Cardiac septum (tissue), 1 donor: ENCODE data around the gene GRIK5. TPM values are rescaled to one million over a fixed set of nuclear protein-coding genes. Genes with fewer than 3 reads are reported as not detected.
"Not testable (repeated sequence)": the region's sequence is repeated elsewhere in the genome, so short reads cannot be mapped to it uniquely, and the experiment has no call there.

Source experiments
- DNase-seq: peaks from one replicate; pipeline ENCODE4 v3.0.0-alpha.2; 2020; ENCODE audit warnings: low spot score
- intact Hi-C: fragments of 100-400 bp; cut with DNase I; formaldehyde crosslinking; loops from one replicate; pipeline ENCODE4 v1.14.0; 2022
- total RNA-seq: library from RNA; stranded (reverse); fragmentation: NEBNext Ultra II Directional; extraction: Animal tissue kit (Norgen Biotek cat#: 25700); gene quantifications from one replicate; pipeline ENCODE4 v1.2.1, GENCODE V29; 2021
- donor health status: DM: no; HTN: no; CAD: no.

GRIK5 gene
- total RNA-seq, 1 donor from 2014 or later, result 4.6 TPM

DNA sequence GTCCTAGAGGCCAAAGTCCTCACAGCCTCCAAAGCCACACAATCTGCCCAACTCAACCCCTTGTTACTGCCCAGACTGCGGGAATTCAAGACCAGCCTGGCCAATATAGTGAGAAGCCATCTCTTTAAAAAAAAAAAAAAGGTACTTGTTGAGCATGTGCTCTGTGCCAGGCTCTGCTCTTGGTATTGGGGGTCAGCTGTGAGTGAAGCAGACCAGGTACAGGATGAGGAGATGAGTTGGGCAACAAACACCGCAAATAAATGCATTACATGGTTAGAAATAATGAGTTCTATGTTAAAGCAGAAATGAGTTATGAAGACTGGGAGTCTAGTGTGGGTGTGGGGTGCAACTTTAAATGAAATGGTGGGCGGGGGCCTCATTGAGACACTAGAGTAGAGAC is 9.9 kb downstream of the GRIK5 start:
- intact Hi-C loops, result no loop called here

DNA sequence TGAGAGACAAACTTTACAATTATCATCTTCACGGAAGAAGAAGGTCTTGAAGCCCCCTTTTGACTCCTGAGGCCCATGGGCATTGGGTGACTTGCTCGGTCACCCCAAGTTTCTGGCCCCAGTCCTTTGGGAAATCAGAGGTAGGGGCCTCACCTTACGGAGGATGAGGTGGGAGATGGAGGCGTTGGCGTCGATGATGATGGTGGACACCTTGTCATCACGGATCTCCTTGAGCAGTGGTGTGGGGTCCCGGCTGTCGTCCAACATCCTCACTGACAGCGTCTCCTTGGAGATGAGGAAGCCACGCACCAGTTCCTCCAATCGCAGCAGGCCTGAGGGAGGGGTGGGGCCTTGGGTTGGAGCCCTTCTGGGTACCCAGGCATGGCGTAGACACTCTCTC is 10.8 kb downstream of the GRIK5 start:
- intact Hi-C loops, result no loop called here
- no peak for DNase-seq

More for the DNA sequence above, 9.9 kb downstream of the GRIK5 start:
- DNase-seq, result no peak

- intact Hi-C loops, result no loop called here
These were observed 12.2 kb downstream of the GRIK5 start for GRCh38 chr19:42057846-42058245.

GRCh38 chr19:42054205-42054604 is 15.8 kb downstream of the GRIK5 start:
- intact Hi-C loops, result no loop called here
- no peak for DNase-seq

More at GRCh38 chr19:42057846-42058245, 12.2 kb downstream of the GRIK5 start:
- no peak for DNase-seq

DNA sequence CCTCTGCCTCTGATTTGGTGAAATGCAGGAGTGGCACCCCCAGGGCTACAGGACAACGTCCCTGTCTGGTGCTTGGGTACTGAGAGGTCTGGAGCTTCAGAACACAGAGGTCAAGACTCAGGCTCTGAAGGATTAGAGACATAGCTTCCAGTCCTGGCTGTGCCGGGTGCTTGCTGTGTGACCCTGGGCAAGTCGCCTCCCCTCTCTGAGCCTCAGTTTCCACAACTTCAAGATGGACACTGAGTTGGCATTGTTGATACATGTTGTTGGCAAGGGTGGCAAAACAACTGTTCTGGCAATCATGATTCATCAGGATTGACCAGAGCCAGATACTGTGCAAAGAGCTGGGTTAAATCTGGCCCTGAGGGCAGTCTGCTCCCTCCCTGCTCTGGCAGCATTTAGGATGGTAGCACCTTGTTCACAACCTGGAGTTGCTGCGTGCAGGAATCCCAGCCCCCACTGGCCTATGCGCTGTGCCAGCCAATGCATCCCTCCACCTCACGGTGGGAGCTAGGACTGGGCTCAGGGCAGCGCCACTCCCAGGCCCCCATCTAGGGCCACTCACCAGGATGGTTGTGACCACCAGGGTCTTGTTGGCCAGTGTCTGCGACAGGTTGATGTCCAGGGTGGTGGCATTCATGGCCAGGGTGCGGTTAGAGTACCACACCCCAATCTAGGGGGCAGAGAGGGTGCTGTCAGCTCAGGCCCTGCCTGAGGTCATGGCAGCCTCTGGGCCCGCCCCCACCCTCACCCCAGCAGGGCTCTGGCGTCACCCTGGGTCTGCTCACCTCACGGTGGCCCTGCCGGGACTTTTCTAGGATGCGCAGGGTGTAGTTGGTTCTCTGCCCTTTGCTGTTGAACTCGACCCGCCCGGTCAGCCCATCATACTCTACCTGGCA is 16.7 kb downstream of the GRIK5 start:
- no peak for DNase-seq
- intact Hi-C loops, result no loop called here

- no peak for DNase-seq
- intact Hi-C loops, result no loop called here
These were observed 17.7 kb downstream of the GRIK5 start for GRCh38 chr19:42052241-42052863.

GRCh38 chr19:42051166-42052115 is 18.6 kb downstream of the GRIK5 start:
- DNase-seq, result no peak
- intact Hi-C loops, result no loop called here

DNA sequence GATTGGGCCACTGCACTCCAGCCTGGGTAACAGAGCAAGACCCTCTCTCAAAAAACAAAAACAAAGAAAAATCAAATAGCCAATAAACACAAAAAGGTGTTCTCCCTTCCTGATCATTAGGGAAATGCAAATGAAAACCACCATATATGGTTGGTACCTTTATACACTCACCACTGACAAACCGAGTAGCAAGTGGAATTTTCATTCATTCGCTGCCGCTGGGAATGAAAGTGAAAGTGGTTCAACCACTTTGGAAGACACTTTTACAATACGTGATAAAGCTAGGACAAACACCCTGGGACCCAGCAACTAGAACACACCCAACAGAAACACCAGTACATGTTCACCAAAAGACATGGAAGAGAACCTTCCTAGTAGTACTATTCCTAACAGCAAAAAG is 21.0 kb downstream of the GRIK5 start:
- intact Hi-C loops, result no loop called here
- no peak for DNase-seq

DNA sequence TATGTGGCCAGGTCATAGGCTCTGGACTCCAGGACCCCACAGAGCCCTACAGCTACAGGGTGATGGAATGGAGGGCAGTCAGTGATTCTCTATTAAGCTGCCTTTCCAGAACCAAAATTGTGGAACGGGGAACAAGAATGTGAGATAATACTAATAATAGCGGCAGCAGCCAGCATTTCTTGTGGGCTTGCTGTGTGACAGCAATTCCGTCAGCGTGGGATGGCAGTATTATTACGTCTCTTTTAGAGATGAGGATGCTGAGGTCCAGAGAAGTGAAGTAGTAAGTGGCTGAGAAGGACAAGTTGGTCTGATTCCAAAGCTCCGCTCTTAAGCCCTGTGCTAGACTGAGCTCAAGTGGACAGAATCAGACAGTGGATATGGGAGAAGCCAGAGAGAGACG is 24.4 kb downstream of the GRIK5 start:
- intact Hi-C loops, result no loop called here
- DNase-seq, result no peak

DNA sequence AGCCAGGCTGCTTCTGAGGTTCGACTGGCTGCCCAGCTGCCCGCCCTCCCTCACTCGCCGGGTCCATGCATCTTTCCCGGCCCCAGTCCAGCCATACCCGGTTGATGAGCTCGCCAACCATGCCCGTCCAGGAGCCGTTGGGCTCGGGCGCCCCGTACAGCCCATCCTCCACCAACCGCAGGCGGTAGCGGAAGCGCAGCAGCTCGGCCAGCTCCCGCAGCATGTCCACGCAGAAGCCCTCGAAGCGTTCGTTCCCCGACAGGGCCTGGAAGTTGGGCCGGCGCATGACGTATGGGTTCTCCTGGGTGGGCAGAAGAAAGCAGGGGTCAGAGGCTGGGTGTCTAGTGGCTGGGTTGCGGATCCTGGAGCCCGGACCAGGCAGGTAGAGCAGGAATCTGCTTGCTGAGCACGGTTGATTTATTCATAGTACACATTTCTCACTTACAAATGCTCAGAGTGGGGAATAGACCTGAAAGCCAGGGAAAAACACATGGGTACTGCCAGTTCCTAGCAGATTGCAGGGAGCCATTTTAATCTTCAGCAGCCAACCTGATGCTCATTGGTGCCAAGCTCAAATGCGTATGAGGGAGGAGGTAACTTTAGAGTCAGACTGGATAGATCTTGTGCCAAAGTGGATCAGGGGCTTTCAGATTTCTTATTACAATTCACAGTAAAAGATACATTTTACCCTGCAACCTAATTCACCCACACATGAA is 27.4 kb downstream of the GRIK5 start:
- no peak for DNase-seq
- intact Hi-C loops, result no loop called here

DNA sequence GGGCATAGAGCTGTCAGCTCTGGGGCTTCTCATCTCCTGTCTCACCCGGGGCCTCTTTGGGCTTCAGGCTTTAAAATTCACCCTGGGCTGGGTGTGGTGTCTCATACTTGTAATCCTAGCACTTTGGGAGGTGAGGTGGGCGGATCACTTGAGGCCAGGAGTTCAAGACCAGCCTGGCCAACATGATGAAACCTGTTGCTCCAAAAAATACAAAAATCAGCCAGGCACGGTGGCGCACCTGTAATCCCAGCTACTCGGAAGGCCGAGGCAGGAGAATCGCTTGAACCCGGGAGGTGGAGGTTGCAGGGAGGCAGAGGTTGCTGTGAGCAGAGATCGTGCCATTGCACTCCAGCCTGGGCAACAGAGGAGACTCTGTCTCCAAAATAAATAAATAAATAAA is 29.5 kb downstream of the GRIK5 start:
- intact Hi-C loops, DNase-seq: not testable (repeated sequence)

- no peak for DNase-seq
- intact Hi-C loops, result no loop called here
These were observed 30.0 kb downstream of the GRIK5 start for GRCh38 chr19:42040031-42040430.

- intact Hi-C loops, result no loop called here
- DNase-seq, result peak; percentile 80
These were observed 31.3 kb downstream of the GRIK5 start for GRCh38 chr19:42038666-42039065.

GRCh38 chr19:42037649-42038048 is 32.4 kb downstream of the GRIK5 start:
- intact Hi-C loops, result loop anchor here (1.0 to 2.0 kb wide), 2 partner anchors 12 to 41 kb away; no protein-coding TSS in a partner anchor
- DNase-seq, result no peak

GRCh38 chr19:42034640-42035391 is 35.2 kb downstream of the GRIK5 start:
- not testable (repeated sequence) for DNase-seq

GRCh38 chr19:42033413-42033812 is 36.6 kb downstream of the GRIK5 start:
- DNase-seq, result no peak
- intact Hi-C loops, result no loop called here

More at GRCh38 chr19:42034640-42035391, 35.2 kb downstream of the GRIK5 start:
- intact Hi-C loops, result not testable (repeated sequence)

DNA sequence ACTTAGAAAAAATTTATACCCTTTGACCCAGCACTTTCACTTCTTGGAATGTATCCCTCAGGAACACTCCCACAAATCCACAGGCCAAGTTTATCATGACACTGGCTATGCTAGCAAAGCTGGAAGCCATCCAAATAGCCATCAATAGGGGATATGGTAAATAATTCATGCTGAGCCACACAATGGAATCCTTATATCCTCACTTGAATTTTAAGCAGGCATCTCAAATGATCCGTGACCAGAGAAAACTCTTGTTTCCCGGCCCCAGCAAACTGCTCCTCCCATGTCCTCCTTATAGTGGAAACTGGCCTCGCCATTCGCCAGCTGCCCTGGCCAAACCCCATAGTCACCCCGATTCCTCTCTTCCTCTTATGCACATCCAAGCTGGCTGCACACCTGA is 37.6 kb downstream of the GRIK5 start:
- DNase-seq, result no peak
- intact Hi-C loops, result no loop called here

DNA sequence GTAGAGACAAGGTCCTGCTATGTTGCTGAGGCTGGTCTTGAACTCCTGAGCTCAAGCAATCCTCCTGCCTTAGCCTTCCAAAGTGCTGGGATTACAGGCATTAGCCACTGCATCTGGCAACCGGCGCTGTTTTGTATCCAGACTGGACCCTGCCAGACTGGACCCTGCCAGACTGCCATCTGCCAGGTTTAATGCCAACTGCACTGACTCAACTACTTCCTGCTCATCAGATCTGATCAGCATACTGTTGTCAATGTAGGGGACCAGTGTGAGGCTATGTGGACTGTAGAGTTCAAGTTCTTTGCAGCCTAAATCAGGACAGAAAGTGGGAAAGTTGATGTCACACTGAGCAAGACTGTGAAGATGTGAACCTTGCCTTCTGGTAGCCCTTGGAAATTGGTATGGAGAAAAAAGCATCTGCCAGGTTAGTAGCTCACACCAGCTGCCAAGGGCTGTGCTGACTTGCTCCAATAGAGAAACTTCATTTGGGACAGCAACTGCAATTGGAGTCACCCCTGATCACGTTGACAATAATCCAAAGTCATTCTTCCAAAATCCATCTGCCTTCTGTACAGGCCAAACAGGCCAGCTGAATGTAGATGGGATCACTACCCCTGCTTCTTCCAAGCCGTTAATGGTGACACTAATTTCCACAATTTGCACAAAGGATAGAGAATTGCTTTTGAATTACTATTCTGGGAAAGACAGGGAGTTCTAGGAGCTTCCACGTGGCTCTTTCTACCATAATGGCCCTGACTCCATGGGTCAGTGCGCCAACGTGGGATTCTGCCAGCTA is 39.2 kb downstream of the GRIK5 start:
- no peak for DNase-seq
- intact Hi-C loops, result no loop called here
